ENCODE results near the gene FLRT2. TPM values are rescaled to one million over a fixed set of nuclear protein-coding genes. Genes with fewer than 3 reads are reported as not detected.

FLRT2 gene
- total RNA-seq, 1 experiment from 2014 or later = 4.5 TPM

GRCh38 chr14:85519661-85520305 lies 10.2 kb upstream of the FLRT2 start:
- CTCF ChIA-PET = no interaction called here

DNA sequence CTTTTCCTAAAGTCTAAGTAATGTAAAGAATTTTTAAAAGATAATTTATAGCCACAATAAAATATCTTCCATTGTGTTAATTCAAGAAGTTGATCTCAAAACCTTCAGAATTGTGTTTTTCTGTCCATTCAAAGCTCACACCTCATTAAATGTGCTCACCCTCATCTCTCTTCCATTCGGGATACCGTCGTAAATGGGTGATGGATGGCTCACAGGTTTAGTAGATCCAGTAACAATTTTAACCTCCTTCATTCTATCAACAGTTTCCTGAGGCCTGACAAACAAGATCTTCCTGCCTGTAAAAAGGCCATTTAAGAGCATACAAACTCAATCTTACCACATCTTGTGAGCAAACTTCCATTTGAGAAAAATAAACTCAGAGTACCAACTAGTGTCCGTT lies 9.4 kb upstream of the FLRT2 start:
- intact Hi-C loops (cut with micrococcal nuclease; ENCODE audit: unreplicated experiment) (no loop called here), in situ Hi-C loops (cut with HindIII; ENCODE audit: low pct_unique_long_range_greater_than_20kb, low sequenced_read_pairs) (no loop called here)
- H3K9me3 ChIP-seq (ENCODE audit: control insufficient read depth, insufficient read depth, low read depth, low read length) = no peaks in the 10 kb centered on the region
- ATAC-seq = no peak
- no peaks in the 10 kb centered on the region for H3K4me1 ChIP-seq (ENCODE audit: control insufficient read depth, insufficient read depth, low read length)
- TF ChIP-seq CTCF (IDR thresholded peaks at IDR 0.05) (no peak), TCF7L2 (IDR thresholded peaks at IDR 0.05; ENCODE audit: low read depth, low read length) (no peak), POLR2AphosphoS5 (IDR thresholded peaks at IDR 0.05; ENCODE audit: low read depth, low read length) (no peak), SIN3A (IDR thresholded peaks at IDR 0.05; ENCODE audit: borderline replicate concordance, insufficient read depth, low read depth, low read length) (no peak)
- TF ChIP-seq, protein P1, sequence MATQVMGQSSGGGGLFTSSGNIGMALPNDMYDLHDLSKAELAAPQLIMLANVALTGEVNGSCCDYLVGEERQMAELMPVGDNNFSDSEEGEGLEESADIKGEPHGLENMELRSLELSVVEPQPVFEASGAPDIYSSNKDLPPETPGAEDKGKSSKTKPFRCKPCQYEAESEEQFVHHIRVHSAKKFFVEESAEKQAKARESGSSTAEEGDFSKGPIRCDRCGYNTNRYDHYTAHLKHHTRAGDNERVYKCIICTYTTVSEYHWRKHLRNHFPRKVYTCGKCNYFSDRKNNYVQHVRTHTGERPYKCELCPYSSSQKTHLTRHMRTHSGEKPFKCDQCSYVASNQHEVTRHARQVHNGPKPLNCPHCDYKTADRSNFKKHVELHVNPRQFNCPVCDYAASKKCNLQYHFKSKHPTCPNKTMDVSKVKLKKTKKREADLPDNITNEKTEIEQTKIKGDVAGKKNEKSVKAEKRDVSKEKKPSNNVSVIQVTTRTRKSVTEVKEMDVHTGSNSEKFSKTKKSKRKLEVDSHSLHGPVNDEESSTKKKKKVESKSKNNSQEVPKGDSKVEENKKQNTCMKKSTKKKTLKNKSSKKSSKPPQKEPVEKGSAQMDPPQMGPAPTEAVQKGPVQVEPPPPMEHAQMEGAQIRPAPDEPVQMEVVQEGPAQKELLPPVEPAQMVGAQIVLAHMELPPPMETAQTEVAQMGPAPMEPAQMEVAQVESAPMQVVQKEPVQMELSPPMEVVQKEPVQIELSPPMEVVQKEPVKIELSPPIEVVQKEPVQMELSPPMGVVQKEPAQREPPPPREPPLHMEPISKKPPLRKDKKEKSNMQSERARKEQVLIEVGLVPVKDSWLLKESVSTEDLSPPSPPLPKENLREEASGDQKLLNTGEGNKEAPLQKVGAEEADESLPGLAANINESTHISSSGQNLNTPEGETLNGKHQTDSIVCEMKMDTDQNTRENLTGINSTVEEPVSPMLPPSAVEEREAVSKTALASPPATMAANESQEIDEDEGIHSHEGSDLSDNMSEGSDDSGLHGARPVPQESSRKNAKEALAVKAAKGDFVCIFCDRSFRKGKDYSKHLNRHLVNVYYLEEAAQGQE (IDR thresholded peaks at IDR 0.05; ENCODE audit: insufficient read depth in 1 of 2, low read depth in 2 of 2, low read length in 1 of 2) = no peak
- no peak for DNase-seq (ENCODE audit: low read depth, low spot score)
- H3K36me3 ChIP-seq (ENCODE audit: control insufficient read depth, insufficient read depth, low read length) = no peaks in the 10 kb centered on the region
- H3K27me3 ChIP-seq (ENCODE audit: control insufficient read depth, insufficient read depth, low read length) = no peaks in the 10 kb centered on the region
- ChIA-PET CTCF (no interaction called here), POLR2A (no interaction called here)
- BruUV-seq (replicated peaks) = no TSS peak
- H3K4me3 ChIP-seq (ENCODE audit: low read depth in 2 of 2, low read length in 2 of 2) = no peak overlapping the region
- no peak overlapping the region for H3K27ac ChIP-seq (ENCODE audit: low read length)

More at GRCh38 chr14:85519661-85520305, 10.2 kb upstream of the FLRT2 start:
- intact Hi-C loops (cut with micrococcal nuclease; ENCODE audit: unreplicated experiment) (no loop called here), in situ Hi-C loops (cut with HindIII; ENCODE audit: low pct_unique_long_range_greater_than_20kb, low sequenced_read_pairs) (no loop called here)
- ATAC-seq = no peak
- POLR2A ChIA-PET = no interaction called here
- H3K4me1 ChIP-seq (ENCODE audit: control insufficient read depth, insufficient read depth, low read length) = no peaks in the 10 kb centered on the region
- TF ChIP-seq CTCF (IDR thresholded peaks at IDR 0.05) = no peak
- TF ChIP-seq, protein P1 (IDR thresholded peaks at IDR 0.05; ENCODE audit: insufficient read depth in 1 of 2, low read depth in 2 of 2, low read length in 1 of 2) = no peak
- no peak for TF ChIP-seq TCF7L2 (IDR thresholded peaks at IDR 0.05; ENCODE audit: low read depth, low read length)
- TF ChIP-seq POLR2AphosphoS5 (IDR thresholded peaks at IDR 0.05; ENCODE audit: low read depth, low read length) = no peak
- no peak for TF ChIP-seq SIN3A (IDR thresholded peaks at IDR 0.05; ENCODE audit: borderline replicate concordance, insufficient read depth, low read depth, low read length)
- no peaks in the 10 kb centered on the region for H3K9me3 ChIP-seq (ENCODE audit: control insufficient read depth, insufficient read depth, low read depth, low read length)
- H3K27ac ChIP-seq (ENCODE audit: low read length) = no peak overlapping the region
- H3K27me3 ChIP-seq (ENCODE audit: control insufficient read depth, insufficient read depth, low read length) = no peaks in the 10 kb centered on the region
- DNase-seq (ENCODE audit: low read depth, low spot score) = no peak
- BruUV-seq (replicated peaks) = no TSS peak
- no peak overlapping the region for H3K4me3 ChIP-seq (ENCODE audit: low read depth in 2 of 2, low read length in 2 of 2)
- H3K36me3 ChIP-seq (ENCODE audit: control insufficient read depth, insufficient read depth, low read length) = no peaks in the 10 kb centered on the region
